Ovary (tissue), 9 donors: ENCODE data around the gene ATP5PO. TPM values are rescaled to one million over a fixed set of nuclear protein-coding genes. Genes with fewer than 3 reads are reported as not detected.

Experiments used
- DNase-seq, 5 donors: peaks; one replicate each; pipeline ENCODE4 v3.0.0-alpha.2; 2019 to 2020
- H3K27ac ChIP-seq, 2 donors: fragments of 200-600 bp; one replicate each; pipeline versions ENCODE4 v1.5.1 to v1.8.0; 2019 to 2022
- H3K27me3 ChIP-seq: fragments of 200-600 bp; one replicate; pipeline ENCODE4 v1.8.0; 2022
- H3K36me3 ChIP-seq: fragments of 200-600 bp; sonication (generic); one replicate; pipeline ENCODE4 v1.5.1; 2019
- H3K4me1 ChIP-seq: one replicate; pipeline ENCODE4 v1.8.1; 2013; ENCODE audit warnings: mild to moderate bottlenecking, moderate library complexity; ENCODE audit not compliant: insufficient read depth
- H3K4me3 ChIP-seq: fragments of 200-600 bp; sonication (generic); one replicate; pipeline ENCODE4 v1.5.1; 2017
- H3K9me3 ChIP-seq, 2 donors: fragments of 200-600 bp in 1 of 2; sonication (generic) in 1 of 2; one replicate each; pipeline versions ENCODE4 v1.5.1 to v1.8.1; 2013 to 2019; ENCODE audit warnings: mild to moderate bottlenecking in 1 of 2, moderate library complexity in 1 of 2
- EP300 ChIP-seq: sonication (generic); formaldehyde crosslinking; IDR thresholded peaks from one replicate; pipeline ENCODE4 v1.6.1; 2017; ENCODE audit warnings: antibody characterized with exemption
- POLR2A ChIP-seq: fragments of 450-650 bp; IDR thresholded peaks from one replicate; pipeline ENCODE4 v1.6.1; 2017; ENCODE audit warnings: antibody characterized with exemption, mild to moderate bottlenecking, moderate library complexity
- WGBS, 3 donors: extraction: QIAGEN DNeasy Blood & Tissue Kit in 1 of 3; methylation state at CpG; one replicate each; pipeline versions ENCODE4 v1.1.5 to v1.1.7; 2013 to 2017; 5-methylcytosine and 5-hydroxymethylcytosine counted together
- intact Hi-C, 4 donors: fragments of 100-400 bp; cut with DNase I; formaldehyde crosslinking; loops; one replicate each; pipeline versions ENCODE4 v1.11.0 to v1.15.1; 2022 to 2023
- polyA plus RNA-seq, 2 donors: library from polyadenylated mRNA; stranded (reverse); fragments of 200-250 nt in 1 of 2; fragments of 350-450 nt in 1 of 2; fragmentation: Illumina TruSeq in 1 of 2; extraction: RNeasy Lipid Tissue Mini Kit (QIAGEN cat#74804) in 1 of 2; gene quantifications; one replicate each; pipeline ENCODE4 v1.2.3, GENCODE V29; 2013 to 2014
- total RNA-seq, 7 donors: library from RNA; depleted of rRNA in 2 of 7; stranded (reverse); fragments of >200 nt in 2 of 7; fragmentation: NEBNext Ultra II Directional in 3 of 7; extraction: Animal tissue kit (Norgen Biotek cat#: 25700) in 3 of 7; gene quantifications; one replicate each; pipeline versions ENCODE4 v1.1.0 to v1.2.4, GENCODE V29; 2016 to 2023
- TF ChIP-seq, protein P1 (sequence below), 3 donors: fragments of 450-650 bp in 2 of 3; fragments of 200-600 bp in 1 of 3; IDR thresholded peaks; one replicate each; pipeline versions ENCODE4 v1.5.1 to v1.8.0; 2016 to 2022; ENCODE audit warnings: antibody characterized with exemption in 3 of 3, mild to moderate bottlenecking in 1 of 3
- donor health status: DM: no; HTN: no; CAD: no; lungs with moderate emphysema.
- donor health status: DM: no; HTN: no; CAD: no.
- donor health status: Bipolar disorder and iron deficiency.
- donor health status: DM: yes; HTN: yes; CAD: no.
- donor health status: DM: no; HTN: no; CAD: no.
- donor health status: DM: yes; HTN: yes; CAD: no.

The ATP5PO gene
- total and polyA plus RNA-seq, 9 donors = 144 to 283 (median 170) TPM

DNA sequence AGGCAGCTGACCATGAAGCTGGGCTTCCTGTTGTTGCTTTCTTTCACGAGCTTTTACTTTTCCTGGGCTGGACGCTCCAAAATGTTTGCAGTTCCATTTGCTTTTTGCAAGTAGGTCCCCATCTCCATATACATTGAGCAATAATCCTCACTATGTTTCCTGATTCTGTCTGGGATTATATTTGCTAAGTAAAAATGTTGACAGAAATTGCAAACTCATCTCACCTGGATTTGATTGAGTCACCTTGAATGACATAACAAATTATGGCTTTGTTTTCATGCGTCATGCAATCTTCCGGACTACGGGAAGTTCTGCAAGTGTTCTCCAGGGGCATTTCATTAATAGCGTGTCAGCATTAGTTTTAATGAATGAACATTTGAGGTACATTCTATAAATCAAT lies 18.9 kb downstream of the ATP5PO start:
- TF ChIP-seq, protein P1, sequence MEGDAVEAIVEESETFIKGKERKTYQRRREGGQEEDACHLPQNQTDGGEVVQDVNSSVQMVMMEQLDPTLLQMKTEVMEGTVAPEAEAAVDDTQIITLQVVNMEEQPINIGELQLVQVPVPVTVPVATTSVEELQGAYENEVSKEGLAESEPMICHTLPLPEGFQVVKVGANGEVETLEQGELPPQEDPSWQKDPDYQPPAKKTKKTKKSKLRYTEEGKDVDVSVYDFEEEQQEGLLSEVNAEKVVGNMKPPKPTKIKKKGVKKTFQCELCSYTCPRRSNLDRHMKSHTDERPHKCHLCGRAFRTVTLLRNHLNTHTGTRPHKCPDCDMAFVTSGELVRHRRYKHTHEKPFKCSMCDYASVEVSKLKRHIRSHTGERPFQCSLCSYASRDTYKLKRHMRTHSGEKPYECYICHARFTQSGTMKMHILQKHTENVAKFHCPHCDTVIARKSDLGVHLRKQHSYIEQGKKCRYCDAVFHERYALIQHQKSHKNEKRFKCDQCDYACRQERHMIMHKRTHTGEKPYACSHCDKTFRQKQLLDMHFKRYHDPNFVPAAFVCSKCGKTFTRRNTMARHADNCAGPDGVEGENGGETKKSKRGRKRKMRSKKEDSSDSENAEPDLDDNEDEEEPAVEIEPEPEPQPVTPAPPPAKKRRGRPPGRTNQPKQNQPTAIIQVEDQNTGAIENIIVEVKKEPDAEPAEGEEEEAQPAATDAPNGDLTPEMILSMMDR (IDR thresholded peaks at IDR 0.05) = no peak
- TF ChIP-seq EP300 = no peak
- intact Hi-C loops = loop anchor here (5.0 to 10.0 kb wide), 2 partner anchors 252 to 254 kb away; partner anchors contain the start of genes CRYZL1 (in 4 of the 4) and ITSN1 (in 4 of the 4)
- Histone ChIP-seq H3K36me3 (no peaks in the 10 kb centered on the region), H3K27ac (no peak overlapping the region), H3K9me3 (no peaks in the 10 kb centered on the region), H3K4me1 (peaks cover 5% of the 10 kb centered on the region), H3K4me3 (no peak overlapping the region), H3K27me3 (no peaks in the 10 kb centered on the region)
- DNase-seq = no peak
- WGBS, 3 donors = 89 to 94% (median 92%) methylated on average over 6 of the region's 6 CpGs

DNA sequence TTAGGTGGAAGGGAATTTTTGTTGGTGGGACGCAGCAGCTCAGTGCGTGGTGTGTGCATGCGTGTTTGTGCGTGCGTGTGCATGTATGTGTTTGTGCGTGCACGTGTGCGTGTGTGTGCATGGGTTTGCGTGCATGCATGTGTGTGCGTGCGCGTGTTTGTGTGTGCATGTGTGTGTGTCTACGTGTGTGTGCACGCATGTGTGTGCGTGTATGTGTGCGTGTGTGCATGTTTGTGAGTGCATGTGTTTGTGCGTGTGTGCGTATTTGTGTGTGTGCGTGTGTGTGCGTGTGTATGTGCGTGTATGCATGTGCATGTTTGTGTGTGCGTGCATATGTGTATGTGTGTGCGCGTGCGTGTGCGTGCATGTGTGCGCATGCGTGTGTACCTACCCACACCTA lies 20.2 kb downstream of the ATP5PO start:
- TF ChIP-seq POLR2A (no peak), EP300 (no peak)
- TF ChIP-seq, protein P1 (IDR thresholded peaks at IDR 0.05) = no peak
- no peaks in the 10 kb centered on the region for H3K27me3 ChIP-seq
- H3K4me1 ChIP-seq = peaks cover 5% of the 10 kb centered on the region
- DNase-seq = no peak
- H3K9me3 ChIP-seq = no peaks in the 10 kb centered on the region
- intact Hi-C loops = loop anchor here (5.0 to 10.0 kb wide), 2 partner anchors 251 to 253 kb away; partner anchors contain the start of genes CRYZL1 (in 4 of the 4) and ITSN1 (in 4 of the 4)
- H3K36me3 ChIP-seq = no peaks in the 10 kb centered on the region
- WGBS, 3 donors = 84 to 93% (median 88%) methylated on average over 28 of the region's 28 CpGs
- H3K4me3 ChIP-seq = no peak overlapping the region
- H3K27ac ChIP-seq = no peak overlapping the region

DNA sequence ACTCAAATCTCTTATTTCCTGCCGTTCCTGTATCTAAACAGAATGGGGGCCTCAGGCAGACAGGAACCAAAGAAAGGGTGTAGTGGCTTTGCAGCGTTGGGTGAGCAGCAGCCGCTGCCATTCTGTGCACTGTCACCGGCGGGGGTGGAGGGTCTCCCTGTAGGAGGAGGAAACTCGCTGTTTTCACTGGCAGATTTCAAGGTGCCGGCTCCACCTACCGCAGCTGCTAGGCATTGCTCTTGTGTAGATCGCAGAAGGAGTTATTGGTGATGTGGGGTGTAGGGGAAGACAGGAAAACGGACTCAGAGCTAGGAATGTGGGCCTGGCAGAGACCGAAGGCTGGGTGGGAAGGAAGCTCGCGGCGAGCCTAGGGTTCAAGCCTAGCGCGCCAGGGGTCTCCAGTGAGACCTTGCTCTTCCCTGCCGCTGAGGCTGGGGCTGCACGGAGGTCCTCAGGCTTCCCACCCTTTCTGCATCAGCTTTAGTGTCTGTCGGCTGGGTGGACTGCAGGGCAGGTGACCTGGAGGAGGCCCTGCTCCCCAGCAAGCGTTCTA lies 20.8 kb downstream of the ATP5PO start:
- Histone ChIP-seq H3K27ac (no peak overlapping the region), H3K36me3 (no peaks in the 10 kb centered on the region), H3K4me3 (peak overlapping the region; percentile 21), H3K27me3 (no peaks in the 10 kb centered on the region), H3K9me3 (no peaks in the 10 kb centered on the region), H3K4me1 (peaks cover 5% of the 10 kb centered on the region)
- intact Hi-C loops = loop anchor here (5.0 to 10.0 kb wide), 2 partner anchors 250 to 253 kb away; partner anchors contain the start of genes CRYZL1 (in 4 of the 4) and ITSN1 (in 4 of the 4)
- WGBS, 3 donors = 1% methylated on average over 20 of the region's 20 CpGs
- peak; percentile 68 to 81 (median 77) for DNase-seq
- TF ChIP-seq, protein P1 (IDR thresholded peaks at IDR 0.05) = peak; percentile 38 to 55 (median 53)
- no peak for TF ChIP-seq EP300

DNA sequence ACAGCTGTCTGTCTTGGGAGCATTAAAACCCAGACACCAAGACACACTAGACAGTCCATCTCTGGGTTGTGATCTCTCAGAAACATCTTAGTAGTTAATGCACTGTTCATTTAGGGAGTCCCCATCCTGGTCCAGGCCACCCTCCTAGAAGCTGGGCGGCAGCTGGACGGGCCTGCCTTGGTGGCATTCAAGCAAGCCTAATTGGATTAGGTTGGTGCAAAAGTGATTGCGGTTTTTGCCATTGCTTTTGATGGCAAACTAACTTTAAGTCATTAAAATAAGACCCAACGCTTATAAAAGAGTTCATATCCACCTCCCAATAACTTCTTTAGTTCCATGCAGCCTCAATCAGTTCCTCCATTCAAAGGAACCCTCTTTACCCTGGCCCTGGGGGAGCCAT lies 21.7 kb downstream of the ATP5PO start:
- intact Hi-C loops = loop anchor here in 3 of 4 donors (10.0 kb wide), 1 partner anchor 249 kb away; the partner anchor contains the start of genes CRYZL1 (in 3 of the 3) and ITSN1 (in 3 of the 3)
- Histone ChIP-seq H3K4me1 (peaks cover 3% of the 10 kb centered on the region), H3K27ac (no peak overlapping the region), H3K27me3 (no peaks in the 10 kb centered on the region), H3K36me3 (no peaks in the 10 kb centered on the region), H3K4me3 (no peak overlapping the region), H3K9me3 (no peaks in the 10 kb centered on the region)
- no peak for DNase-seq
- TF ChIP-seq, protein P1 (IDR thresholded peaks at IDR 0.05) = no peak
- TF ChIP-seq POLR2A (no peak), EP300 (no peak)
- WGBS, 3 donors = 84 to 94% (median 91%) methylated on average over 4 of the region's 4 CpGs
